OCI-LY1 (cell line): ENCODE measurements around the gene TMEM40.

ENCODE experiments used
- H2AFZ ChIP-seq: fragments of 200-600 bp; sonication (generic), shearing (Covaris generic); 2 replicates; pipeline ENCODE4 v1.6.0; 2014; ENCODE audit warnings: antibody characterized with exemption, mild to moderate bottlenecking, low read length
- H3F3A ChIP-seq: fragments of 200-600 bp; sonication (generic), shearing (Covaris generic); 2 replicates; pipeline ENCODE4 v1.6.0; 2014; ENCODE audit warnings: mild to moderate bottlenecking, antibody characterized with exemption, low read length, moderate library complexity; ENCODE audit not compliant: insufficient read depth
- H3K27ac ChIP-seq: fragments of 200-600 bp; sonication (generic); 2 replicates; pipeline ENCODE4 v1.5.1; 2014; ENCODE audit warnings: low read length, mixed run types, mild to moderate bottlenecking, low read depth; ENCODE audit not compliant: poor library complexity, severe bottlenecking
- H3K27me3 ChIP-seq: fragments of 200-600 bp; sonication (generic); 2 replicates; pipeline ENCODE4 v1.6.0; 2014; ENCODE audit warnings: antibody characterized with exemption, mild to moderate bottlenecking, low read length, moderate library complexity; ENCODE audit not compliant: insufficient read depth
- H3K36me3 ChIP-seq: fragments of 200-600 bp; sonication (generic); 2 replicates; pipeline ENCODE4 v1.6.1; 2014; ENCODE audit warnings: mild to moderate bottlenecking, antibody characterized with exemption, low read length, moderate library complexity, mixed read lengths; ENCODE audit not compliant: insufficient read depth
- H3K4me1 ChIP-seq: fragments of 200-600 bp; sonication (generic); 2 replicates; pipeline ENCODE4 v1.5.1; 2014; ENCODE audit warnings: mild to moderate bottlenecking, low read length, moderate library complexity; ENCODE audit not compliant: insufficient read depth, severe bottlenecking
- H3K4me2 ChIP-seq: fragments of 200-600 bp; sonication (generic), shearing (Covaris generic); 2 replicates; pipeline ENCODE4 v1.6.1; 2014; ENCODE audit warnings: low read length
- H3K4me3 ChIP-seq: fragments of 200-600 bp; sonication (generic); 2 replicates; pipeline ENCODE4 v1.5.1; 2014; ENCODE audit warnings: low read length, low read depth, mild to moderate bottlenecking, mixed read lengths; ENCODE audit not compliant: poor library complexity, severe bottlenecking
- H3K79me2 ChIP-seq: fragments of 200-600 bp; shearing (Covaris generic); 2 replicates; pipeline ENCODE4 v1.6.1; 2016; ENCODE audit warnings: mixed run types, low read length, mixed read lengths; ENCODE audit not compliant: insufficient read depth
- H3K9ac ChIP-seq: fragments of 200-600 bp; sonication (generic), shearing (Covaris generic); 2 replicates; pipeline ENCODE4 v1.6.1; 2014; ENCODE audit warnings: mild to moderate bottlenecking, low read length, mixed read lengths
- H3K9me2 ChIP-seq: fragments of 200-600 bp; sonication (generic), shearing (Covaris generic); 2 replicates; pipeline ENCODE4 v1.6.1; 2014; ENCODE audit warnings: low read depth, mild to moderate bottlenecking, low read length, mixed read lengths
- H3K9me3 ChIP-seq: fragments of 200-600 bp; shearing (Covaris generic); 2 replicates; pipeline ENCODE4 v1.6.1; 2014; ENCODE audit warnings: low read length, mixed read lengths
- H4K20me1 ChIP-seq: fragments of 200-600 bp; sonication (generic), shearing (Covaris generic); 2 replicates; pipeline ENCODE4 v1.6.0; 2016; ENCODE audit warnings: mild to moderate bottlenecking, low read length; ENCODE audit not compliant: insufficient read depth
- CTCF ChIP-seq: fragments of 200-600 bp; sonication (generic), shearing (Covaris generic); IDR thresholded peaks from 2 replicates; pipeline ENCODE4 v1.5.1; 2017; ENCODE audit warnings: mild to moderate bottlenecking, antibody characterized with exemption, low read length, moderate library complexity, mixed read lengths
- EZH2 ChIP-seq: fragments of 200-600 bp; sonication (generic), shearing (Covaris generic); IDR thresholded peaks from 2 replicates; pipeline ENCODE4 v1.8.0; 2017; ENCODE audit warnings: borderline replicate concordance, mixed run types, mild to moderate bottlenecking, antibody characterized with exemption, low read length, moderate library complexity, mixed read lengths

TMEM40 gene

DNA sequence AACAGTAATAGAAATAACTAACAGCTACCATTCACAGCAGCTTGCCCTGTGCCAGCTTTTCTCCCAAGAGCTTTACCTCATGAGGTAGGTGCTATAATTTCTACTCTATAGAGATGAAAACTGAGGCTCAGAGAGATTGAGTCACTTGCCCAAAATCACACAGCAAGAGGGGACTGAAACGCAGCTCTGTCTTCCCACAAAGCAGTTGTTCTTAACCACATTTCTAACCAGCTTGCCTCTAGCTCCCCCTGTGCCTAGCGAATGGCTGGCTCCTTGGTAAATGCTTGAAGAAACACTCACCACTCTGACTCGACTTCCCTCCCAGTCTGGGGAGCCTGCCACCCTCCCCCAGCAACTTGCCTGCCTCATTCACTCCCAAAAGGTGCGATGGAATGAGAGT lies 15.6 kb upstream of the TMEM40 start:
- H3K27ac ChIP-seq: no peak overlapping the region
- H3K36me3 ChIP-seq: no peaks in the 10 kb centered on the region; the same call in 1 of the 2 replicates
- H3K4me3 ChIP-seq: no peak overlapping the region
- no peak overlapping the region for H2AFZ ChIP-seq
- H3K9ac ChIP-seq: no peak overlapping the region
- no peaks in the 10 kb centered on the region for H4K20me1 ChIP-seq
- no peak for TF ChIP-seq CTCF
- no peak for TF ChIP-seq EZH2
- no peaks in the 10 kb centered on the region for H3K4me1 ChIP-seq
- H3K9me3 ChIP-seq: peaks cover 8% of the 10 kb centered on the region; the same call in 1 of the 2 replicates
- no peaks in the 10 kb centered on the region for H3F3A ChIP-seq
- no peak overlapping the region for H3K4me2 ChIP-seq
- H3K9me2 ChIP-seq: no peaks in the 10 kb centered on the region
- H3K27me3 ChIP-seq: peaks cover 10% of the 10 kb centered on the region; the same call in 1 of the 2 replicates
- H3K79me2 ChIP-seq: no peaks in the 10 kb centered on the region

GRCh38 chr3:12773710-12774086 lies 14.6 kb upstream of the TMEM40 start:
- no peaks in the 10 kb centered on the region; the same call in 1 of the 2 replicates for H3K36me3 ChIP-seq
- TF ChIP-seq CTCF (no peak), EZH2 (no peak)
- no peak overlapping the region for H3K9ac ChIP-seq
- H2AFZ ChIP-seq: no peak overlapping the region
- no peak overlapping the region for H3K27ac ChIP-seq
- H3K4me1 ChIP-seq: no peaks in the 10 kb centered on the region
- no peaks in the 10 kb centered on the region for H4K20me1 ChIP-seq
- no peaks in the 10 kb centered on the region for H3F3A ChIP-seq
- H3K79me2 ChIP-seq: no peaks in the 10 kb centered on the region
- no peaks in the 10 kb centered on the region for H3K9me2 ChIP-seq
- H3K9me3 ChIP-seq: peaks cover 8% of the 10 kb centered on the region; the same call in 1 of the 2 replicates
- H3K4me2 ChIP-seq: no peak overlapping the region
- H3K27me3 ChIP-seq: peaks cover 10% of the 10 kb centered on the region; the same call in 1 of the 2 replicates
- H3K4me3 ChIP-seq: no peak overlapping the region

DNA sequence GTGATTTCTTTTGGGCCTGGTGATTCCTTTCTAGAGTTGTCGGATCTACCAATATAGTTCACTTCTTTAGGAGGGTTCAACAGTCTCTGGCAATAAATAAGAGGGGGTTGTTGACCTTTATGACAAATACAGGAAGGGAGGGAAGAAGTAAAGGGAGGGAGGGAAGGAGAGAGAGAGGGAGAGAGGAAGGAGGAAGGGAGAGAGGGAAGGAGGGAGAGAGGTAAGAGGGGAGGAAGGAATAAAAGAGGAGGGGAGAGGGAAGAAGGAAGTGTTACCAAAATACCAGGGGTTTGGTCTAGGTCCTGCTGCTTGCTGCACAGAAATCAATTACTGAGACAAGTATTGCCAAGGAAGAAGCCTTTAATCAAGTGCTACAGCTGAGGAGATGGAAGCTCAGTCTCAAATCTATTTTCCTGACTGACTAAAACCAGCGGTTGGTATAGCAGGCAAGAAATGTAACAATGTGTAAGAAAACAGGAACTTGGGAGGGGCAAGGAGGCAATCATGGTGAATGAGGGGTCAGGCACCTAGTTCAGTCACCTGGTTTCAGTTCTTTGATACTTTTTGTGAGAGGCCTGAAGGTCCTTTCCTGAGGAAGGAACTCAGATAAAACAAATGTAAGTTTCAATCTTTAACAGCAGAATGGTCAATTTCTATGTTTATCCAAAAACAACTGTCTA lies 14.1 kb upstream of the TMEM40 start:
- Histone ChIP-seq H3K9me3 (peaks cover 8% of the 10 kb centered on the region; the same call in 1 of the 2 replicates), H3K79me2 (no peaks in the 10 kb centered on the region), H3K4me2 (no peak overlapping the region), H3K9ac (no peak overlapping the region), H3K4me3 (no peak overlapping the region), H3K36me3 (no peaks in the 10 kb centered on the region; the same call in 1 of the 2 replicates), H4K20me1 (no peaks in the 10 kb centered on the region), H2AFZ (no peak overlapping the region), H3K4me1 (no peaks in the 10 kb centered on the region), H3K27me3 (peaks cover 10% of the 10 kb centered on the region; the same call in 1 of the 2 replicates), H3K9me2 (no peaks in the 10 kb centered on the region), H3F3A (no peaks in the 10 kb centered on the region), H3K27ac (no peak overlapping the region)
- no peak for TF ChIP-seq CTCF
